CD4-positive, alpha-beta T cell treated with Interleukin-21 for 1 hour (primary cell): ENCODE measurements around the gene IVNS1ABP.
"Not testable (repeated sequence)": the region's sequence is repeated elsewhere in the genome, so short reads cannot be mapped to it uniquely, and the experiment has no call there.

Experiments used
- DNase-seq: peaks from one replicate; pipeline ENCODE4 v3.0.0-alpha.2; 2020

IVNS1ABP gene

GRCh38 chr1:185291652-185292051 is 25.4 kb downstream of the IVNS1ABP start:
- DNase-seq = no peak

- no peak for DNase-seq
Observed at GRCh38 chr1:185291159-185291558, 25.9 kb downstream of the IVNS1ABP start.

- no peak for DNase-seq
Observed at GRCh38 chr1:185289880-185290279, 27.2 kb downstream of the IVNS1ABP start.

- DNase-seq = no peak
Observed at GRCh38 chr1:185288435-185288834, 28.6 kb downstream of the IVNS1ABP start.

- no peak for DNase-seq
Observed at GRCh38 chr1:185287451-185287850, 29.6 kb downstream of the IVNS1ABP start.

GRCh38 chr1:185284533-185285276 is 32.3 kb downstream of the IVNS1ABP start:
- no peak for DNase-seq

GRCh38 chr1:185284116-185284515 is 32.9 kb downstream of the IVNS1ABP start:
- DNase-seq = no peak

- peak; percentile 58 for DNase-seq
Observed at GRCh38 chr1:185281245-185281644, 35.8 kb downstream of the IVNS1ABP start.

- no peak for DNase-seq
Observed at GRCh38 chr1:185280589-185280988, 36.5 kb downstream of the IVNS1ABP start.

- no peak for DNase-seq
Observed at GRCh38 chr1:185279571-185279970, 37.5 kb downstream of the IVNS1ABP start.

- DNase-seq = no peak
Observed at GRCh38 chr1:185271921-185272320, 45.1 kb downstream of the IVNS1ABP start.

GRCh38 chr1:185268352-185268751 is 48.7 kb downstream of the IVNS1ABP start:
- no peak for DNase-seq

- DNase-seq = no peak
Observed at GRCh38 chr1:185267701-185268100, 49.3 kb downstream of the IVNS1ABP start.

GRCh38 chr1:185267301-185267700 is 49.7 kb downstream of the IVNS1ABP start:
- no peak for DNase-seq

GRCh38 chr1:185265314-185265713 is 51.7 kb downstream of the IVNS1ABP start:
- DNase-seq = no peak

GRCh38 chr1:185263780-185264179 is 53.3 kb downstream of the IVNS1ABP start:
- DNase-seq = no peak

- no peak for DNase-seq
Observed at GRCh38 chr1:185263292-185263691, 53.8 kb downstream of the IVNS1ABP start.

GRCh38 chr1:185262151-185262550 is 54.9 kb downstream of the IVNS1ABP start:
- DNase-seq = no peak

- no peak for DNase-seq
Observed at GRCh38 chr1:185260611-185261010, 56.4 kb downstream of the IVNS1ABP start.

GRCh38 chr1:185258676-185259075 is 58.4 kb downstream of the IVNS1ABP start:
- no peak for DNase-seq

GRCh38 chr1:185257950-185258208 is 59.2 kb downstream of the IVNS1ABP start:
- no peak for DNase-seq

- DNase-seq = not testable (repeated sequence)
Observed at GRCh38 chr1:185257116-185257949, 59.7 kb downstream of the IVNS1ABP start.

GRCh38 chr1:185255595-185255994 is 61.4 kb downstream of the IVNS1ABP start:
- not testable (repeated sequence) for DNase-seq

GRCh38 chr1:185252404-185252803 is 64.6 kb downstream of the IVNS1ABP start:
- DNase-seq = not testable (repeated sequence)
